NCI-H82 treated with DMSO at 0.1 percent for 48 hours (cell line): Measurements from ENCODE around the gene NECAB2.

ENCODE experiments used
- DNase-seq: peaks from one replicate; lab custom pipeline; 2025; ENCODE audit not compliant: unreplicated experiment; lab: John Stamatoyannopoulos, UW

The NECAB2 gene

GRCh38 chr16:84018710-84019109, 50.7 kb downstream of the NECAB2 start:
- DNase-seq = no peak

GRCh38 chr16:84020353-84020752, 52.3 kb downstream of the NECAB2 start:
- no peak for DNase-seq

- DNase-seq = no peak
These were observed 53.4 kb downstream of the NECAB2 start for GRCh38 chr16:84021488-84021887.

GRCh38 chr16:84022644-84023043, 54.6 kb downstream of the NECAB2 start:
- no peak for DNase-seq

GRCh38 chr16:84024854-84025253, 56.8 kb downstream of the NECAB2 start:
- DNase-seq = no peak

- no peak for DNase-seq
These were observed 58.6 kb downstream of the NECAB2 start for GRCh38 chr16:84026606-84027005.

GRCh38 chr16:84027625-84028024, 59.6 kb downstream of the NECAB2 start:
- DNase-seq = no peak

- DNase-seq = no peak
These were observed 61.4 kb downstream of the NECAB2 start for GRCh38 chr16:84029297-84030047.

- DNase-seq = no peak
These were observed 63.5 kb downstream of the NECAB2 start for GRCh38 chr16:84031556-84031955.

GRCh38 chr16:84032458-84033178, 64.6 kb downstream of the NECAB2 start:
- no peak for DNase-seq

GRCh38 chr16:84033251-84034195, 65.5 kb downstream of the NECAB2 start:
- no peak for DNase-seq

GRCh38 chr16:84034516-84034915, 66.5 kb downstream of the NECAB2 start:
- no peak for DNase-seq

GRCh38 chr16:84036131-84036530, 68.1 kb downstream of the NECAB2 start:
- DNase-seq = no peak

- DNase-seq = no peak
These were observed 69.0 kb downstream of the NECAB2 start for GRCh38 chr16:84036982-84037425.

- DNase-seq = no peak
These were observed 70.4 kb downstream of the NECAB2 start for GRCh38 chr16:84038469-84038868.

GRCh38 chr16:84039696-84040095, 71.7 kb downstream of the NECAB2 start:
- DNase-seq = no peak

- DNase-seq = no peak
These were observed 72.3 kb downstream of the NECAB2 start for GRCh38 chr16:84040226-84040822.

- no peak for DNase-seq
These were observed 73.1 kb downstream of the NECAB2 start for GRCh38 chr16:84040823-84041820.

- no peak for DNase-seq
These were observed 73.8 kb downstream of the NECAB2 start for GRCh38 chr16:84041881-84042280.
